LoVo (cell line): Measurements from ENCODE around the gene KCNMA1.

Source experiments
- DNase-seq: peaks from one replicate; pipeline ENCODE4 v3.0.0-alpha.2; 2016; ENCODE audit warnings: low spot score

Gene KCNMA1

DNA sequence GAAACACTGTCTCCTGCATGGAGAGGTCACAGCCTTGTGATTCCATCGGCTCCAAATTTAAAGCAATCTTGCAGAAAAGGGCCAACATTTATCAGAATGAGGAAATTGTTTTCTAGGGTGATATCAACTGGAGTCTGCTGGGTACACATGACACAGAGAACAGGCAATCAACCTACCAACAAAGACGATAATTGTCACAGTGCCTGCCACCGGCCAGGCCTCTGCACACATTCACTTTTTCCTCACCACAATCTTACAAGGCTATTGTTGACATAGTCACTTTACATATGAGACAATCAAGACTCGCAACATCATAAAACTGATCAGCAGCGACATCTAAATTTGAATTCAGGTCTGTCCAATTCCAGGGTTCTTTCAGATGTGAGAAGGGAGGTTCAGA is 189.4 kb downstream of the KCNMA1 start:
- DNase-seq: no peak

- no peak for DNase-seq
Observed at GRCh38 chr10:77446700-77447099, 190.9 kb downstream of the KCNMA1 start.

- no peak for DNase-seq
Observed at GRCh38 chr10:77445547-77445946, 192.1 kb downstream of the KCNMA1 start.

DNA sequence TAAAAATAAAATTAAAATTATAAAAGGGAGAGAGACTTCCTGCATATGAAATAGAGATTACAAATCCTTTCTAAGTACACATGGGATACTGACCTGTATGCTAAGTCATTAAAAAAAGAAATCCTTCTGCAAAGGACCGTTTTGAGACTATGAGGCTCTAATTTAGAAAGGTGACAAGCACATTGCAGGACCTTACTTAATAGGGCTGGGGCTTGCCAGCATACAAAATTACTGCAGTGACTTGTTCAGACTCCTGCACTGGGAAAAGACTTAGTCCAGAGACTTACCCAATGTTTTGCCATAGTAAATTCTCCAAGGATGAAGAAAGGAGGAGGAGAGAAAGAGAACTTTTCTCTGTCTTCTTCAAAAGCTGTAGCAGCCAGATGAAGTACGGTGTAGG is 193.6 kb downstream of the KCNMA1 start:
- no peak for DNase-seq

DNA sequence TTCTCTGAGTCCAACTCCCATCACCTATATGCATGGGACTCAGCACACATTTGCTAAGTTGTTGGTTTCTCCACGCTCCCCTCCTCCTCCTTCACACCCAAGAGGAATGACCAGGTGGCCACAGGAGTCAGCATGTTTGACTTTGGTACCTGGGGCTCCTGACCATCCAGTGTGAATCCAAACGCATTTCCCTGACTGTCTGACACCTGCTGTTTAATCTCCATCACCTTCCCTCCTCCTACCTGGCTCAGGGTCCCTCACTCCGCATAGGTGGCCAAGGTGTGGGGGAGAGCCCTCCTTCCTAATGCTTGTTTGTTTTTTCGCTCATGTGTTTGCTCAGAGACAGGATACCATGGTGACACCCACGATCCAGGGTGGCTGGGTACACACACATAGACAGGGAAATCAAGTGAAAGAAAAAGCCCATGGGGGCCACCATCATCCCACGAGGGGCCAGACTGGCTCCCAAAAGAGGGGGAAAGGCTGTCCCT is 194.9 kb downstream of the KCNMA1 start:
- DNase-seq: no peak

- no peak for DNase-seq
Observed at GRCh38 chr10:77441353-77442166, 196.0 kb downstream of the KCNMA1 start.

- DNase-seq: no peak
Observed at GRCh38 chr10:77436257-77436975, 201.2 kb downstream of the KCNMA1 start.

GRCh38 chr10:77433546-77433945 is 204.1 kb downstream of the KCNMA1 start:
- DNase-seq: no peak

- no peak for DNase-seq
Observed at GRCh38 chr10:77431980-77432797, 205.4 kb downstream of the KCNMA1 start.

DNA sequence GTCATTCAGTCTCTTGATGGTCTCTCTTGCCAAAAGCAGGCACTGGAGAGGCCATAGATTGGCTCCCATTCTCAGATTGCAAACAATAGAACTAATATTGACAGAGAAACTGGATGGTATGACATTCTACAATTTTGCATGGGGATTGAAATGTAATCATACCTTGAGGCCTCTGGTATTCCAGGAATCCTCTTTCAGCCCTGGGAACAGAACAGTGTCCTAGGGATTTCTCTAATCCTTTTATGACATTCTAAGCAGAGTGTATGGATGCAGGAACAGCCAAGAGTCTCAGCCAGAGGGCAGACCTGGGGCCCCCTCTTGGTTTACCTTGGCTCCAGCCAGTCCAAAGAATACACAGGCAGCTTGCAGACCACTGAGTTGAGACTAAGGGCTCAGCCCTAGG is 206.4 kb downstream of the KCNMA1 start:
- DNase-seq: no peak

DNA sequence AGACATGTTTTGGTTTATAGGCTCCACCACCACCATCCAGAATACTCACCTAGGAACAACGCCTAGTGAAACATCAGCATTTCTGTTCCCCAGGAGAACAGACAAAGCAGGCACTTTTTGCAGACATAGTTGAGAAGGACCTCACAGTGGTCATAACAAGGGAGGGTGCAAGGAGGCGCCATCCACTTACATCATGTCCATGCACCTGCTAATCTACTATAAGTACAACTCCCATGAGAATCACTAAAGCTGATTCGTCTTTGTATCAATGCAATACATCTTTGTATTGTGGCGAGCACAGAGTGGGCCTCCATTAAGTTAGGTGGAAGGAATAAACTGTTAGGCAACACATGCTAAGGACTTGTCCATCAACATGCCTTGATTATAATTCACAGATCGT is 207.1 kb downstream of the KCNMA1 start:
- DNase-seq: no peak

DNA sequence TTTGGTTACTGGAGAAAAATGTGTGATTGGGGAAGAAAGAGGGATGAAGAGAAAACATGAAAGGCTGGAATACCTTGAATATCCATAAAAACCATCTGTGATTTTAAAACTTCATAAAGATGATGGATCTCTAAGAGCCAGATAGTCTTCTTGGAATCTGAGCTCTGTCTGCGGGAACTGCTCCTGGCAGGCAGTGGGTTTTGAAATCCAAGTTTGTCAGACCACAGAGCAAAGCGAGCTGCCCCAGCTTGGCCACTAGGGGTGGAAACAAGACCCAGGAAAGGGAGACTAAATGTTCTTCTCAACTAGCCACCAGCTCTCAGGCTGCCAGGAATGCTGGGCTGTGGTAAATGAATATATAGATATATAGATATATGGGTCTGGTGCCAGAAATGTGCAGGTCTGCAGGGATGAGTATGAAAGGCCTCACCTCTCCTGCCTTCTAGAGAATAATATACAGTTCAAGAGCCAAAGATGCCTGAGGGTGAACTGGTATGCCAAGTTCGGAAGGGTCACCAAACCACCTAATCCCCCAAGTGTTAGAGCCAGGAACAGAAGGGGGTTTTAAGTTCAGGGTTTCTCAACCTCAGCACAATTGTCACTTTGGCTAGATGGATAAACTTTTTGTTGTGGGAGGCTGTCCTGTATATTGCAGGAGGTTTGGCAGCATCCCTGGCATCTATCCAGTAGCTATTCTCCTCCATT is 208.8 kb downstream of the KCNMA1 start:
- no peak for DNase-seq

GRCh38 chr10:77424257-77424656 is 213.4 kb downstream of the KCNMA1 start:
- no peak for DNase-seq

- DNase-seq: no peak
Observed at GRCh38 chr10:77422491-77423338, 214.9 kb downstream of the KCNMA1 start.

DNA sequence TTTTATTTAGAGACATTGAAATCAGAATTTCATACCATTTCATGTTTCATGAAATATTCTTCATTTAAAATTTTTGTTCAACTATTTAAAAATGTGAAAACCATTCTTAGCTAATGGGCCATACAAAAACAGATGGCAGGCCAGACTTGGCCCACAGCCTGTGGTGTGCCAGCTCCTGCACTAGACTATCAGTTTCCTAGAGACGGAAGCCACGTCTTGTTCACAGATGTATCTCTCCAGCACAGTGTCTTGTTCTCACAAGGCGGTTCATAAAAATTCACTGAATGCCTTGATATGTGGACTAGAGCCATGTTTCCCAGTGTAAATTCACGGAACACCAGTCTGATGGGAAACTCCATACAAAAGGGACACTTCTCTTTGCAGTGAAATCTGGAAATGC is 216.0 kb downstream of the KCNMA1 start:
- no peak for DNase-seq

DNA sequence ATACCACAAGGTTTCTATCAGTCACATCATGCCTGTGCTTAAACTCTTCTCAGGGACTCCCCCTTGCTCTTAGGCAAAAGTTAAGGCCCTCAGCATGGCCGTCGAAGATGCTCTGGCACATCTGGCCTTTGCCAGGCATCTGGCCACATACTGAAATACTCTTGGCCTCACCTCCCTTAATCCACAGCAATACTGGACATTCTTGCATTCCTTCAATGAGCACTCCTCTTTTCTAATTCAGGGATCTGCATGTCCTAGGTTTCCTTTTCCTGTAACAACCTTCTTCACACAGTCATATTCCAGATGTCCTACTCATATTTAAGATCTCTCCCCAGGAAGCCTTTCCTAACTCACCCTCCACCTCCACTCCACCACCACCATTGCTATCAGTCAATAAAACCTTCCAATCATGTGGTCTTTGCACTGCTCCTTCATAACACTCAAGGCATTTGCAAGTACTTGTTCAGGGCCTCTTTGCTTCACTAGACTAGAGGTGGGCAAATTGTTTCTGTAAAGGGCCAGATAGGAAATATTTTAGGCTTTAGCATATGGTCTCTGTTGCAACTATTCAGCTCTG is 216.6 kb downstream of the KCNMA1 start:
- DNase-seq: no peak

GRCh38 chr10:77419979-77420378 is 217.6 kb downstream of the KCNMA1 start:
- no peak for DNase-seq

GRCh38 chr10:77419056-77419455 is 218.6 kb downstream of the KCNMA1 start:
- DNase-seq: no peak

- no peak for DNase-seq
Observed at GRCh38 chr10:77417806-77418640, 219.6 kb downstream of the KCNMA1 start.

DNA sequence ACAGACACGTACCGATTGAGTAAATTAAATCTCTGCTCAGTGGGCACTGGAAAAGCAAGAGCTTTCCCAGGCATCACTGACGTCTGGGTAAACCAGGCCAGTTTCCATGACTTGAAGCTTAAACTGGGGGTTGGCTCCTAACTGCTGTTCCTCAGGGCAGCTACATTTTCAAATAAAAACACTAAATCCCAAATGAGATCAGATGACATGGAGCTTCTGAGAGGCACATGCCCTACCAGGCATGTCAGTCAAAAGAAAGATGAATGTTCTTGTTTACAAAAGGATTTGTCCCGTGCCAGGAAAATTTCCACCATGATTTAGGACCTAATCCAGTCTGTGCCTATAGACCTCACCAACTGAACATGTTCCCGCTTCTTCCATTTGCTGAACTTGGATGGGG is 220.2 kb downstream of the KCNMA1 start:
- no peak for DNase-seq
